GM21526 (cell line): ENCODE results near the gene TSPO.

Source experiments
- ATAC-seq: cut with Tn5 transposase; IDR thresholded peaks from one replicate; pipeline ENCODE4 v1.9.1; 2021; ENCODE audit warnings: moderate library complexity; ENCODE audit not compliant: unreplicated experiment, low FRiP score

TSPO gene

GRCh38 chr22:43199541-43199940, 48.2 kb downstream of the TSPO start:
- ATAC-seq = no peak

GRCh38 chr22:43200031-43200430, 48.7 kb downstream of the TSPO start:
- ATAC-seq = no peak

- ATAC-seq = no peak
These were observed 49.2 kb downstream of the TSPO start for GRCh38 chr22:43200555-43200954.

- ATAC-seq = no peak
These were observed 50.3 kb downstream of the TSPO start for GRCh38 chr22:43201486-43202219.

GRCh38 chr22:43202326-43202725, 51.0 kb downstream of the TSPO start:
- no peak for ATAC-seq

- ATAC-seq = no peak
These were observed 51.5 kb downstream of the TSPO start for GRCh38 chr22:43202756-43203410.

- ATAC-seq = no peak
These were observed 52.2 kb downstream of the TSPO start for GRCh38 chr22:43203471-43203981.

- ATAC-seq = no peak
These were observed 53.9 kb downstream of the TSPO start for GRCh38 chr22:43205261-43205691.

- ATAC-seq = no peak
These were observed 54.6 kb downstream of the TSPO start for GRCh38 chr22:43205748-43206508.

- ATAC-seq = no peak
These were observed 55.3 kb downstream of the TSPO start for GRCh38 chr22:43206509-43207161.

GRCh38 chr22:43207386-43207785, 56.0 kb downstream of the TSPO start:
- no peak for ATAC-seq

- no peak for ATAC-seq
These were observed 56.7 kb downstream of the TSPO start for GRCh38 chr22:43207849-43208702.

GRCh38 chr22:43208703-43209522, 57.6 kb downstream of the TSPO start:
- ATAC-seq = no peak

- no peak for ATAC-seq
These were observed 58.1 kb downstream of the TSPO start for GRCh38 chr22:43209523-43209890.

- no peak for ATAC-seq
These were observed 58.6 kb downstream of the TSPO start for GRCh38 chr22:43209971-43210370.

- ATAC-seq = no peak
These were observed 59.5 kb downstream of the TSPO start for GRCh38 chr22:43210631-43211515.

GRCh38 chr22:43211941-43212433, 60.6 kb downstream of the TSPO start:
- ATAC-seq = no peak

- ATAC-seq = no peak
These were observed 61.1 kb downstream of the TSPO start for GRCh38 chr22:43212434-43212952.
